ENCODE results near the gene SLC38A10. TPM values are rescaled to one million over a fixed set of nuclear protein-coding genes. Genes with fewer than 3 reads are reported as not detected.

SLC38A10 gene
- polyA plus RNA-seq, 1 donor from 2014 or later: 37.4 TPM

GRCh38 chr17:81302861-81303333 is 7.8 kb upstream of the SLC38A10 start:
- H3K9me2 ChIP-seq (ENCODE audit: insufficient read depth, low read length): no peaks in the 10 kb centered on the region
- no peaks in the 10 kb centered on the region for H3K79me2 ChIP-seq (replicated peaks; ENCODE audit: insufficient read depth, low read length)
- no peak overlapping the region for H3K9ac ChIP-seq (ENCODE audit: low read length)
- no peak overlapping the region for H3K27ac ChIP-seq (ENCODE audit: low read length)
- H3K27me3 ChIP-seq (ENCODE audit: insufficient read depth, low read depth, low read length): no peaks in the 10 kb centered on the region
- H3K9me3 ChIP-seq (ENCODE audit: low read length): no peaks in the 10 kb centered on the region
- no peak overlapping the region for H3K4me2 ChIP-seq (ENCODE audit: low read length)
- no peak overlapping the region for H3K4me3 ChIP-seq (ENCODE audit: low read length)
- H4K20me1 ChIP-seq (ENCODE audit: insufficient read depth): no peaks in the 10 kb centered on the region
- no peaks in the 10 kb centered on the region for H3F3A ChIP-seq (ENCODE audit: insufficient read depth, low read length, poor library complexity, severe bottlenecking)
- TF ChIP-seq, protein P1, sequence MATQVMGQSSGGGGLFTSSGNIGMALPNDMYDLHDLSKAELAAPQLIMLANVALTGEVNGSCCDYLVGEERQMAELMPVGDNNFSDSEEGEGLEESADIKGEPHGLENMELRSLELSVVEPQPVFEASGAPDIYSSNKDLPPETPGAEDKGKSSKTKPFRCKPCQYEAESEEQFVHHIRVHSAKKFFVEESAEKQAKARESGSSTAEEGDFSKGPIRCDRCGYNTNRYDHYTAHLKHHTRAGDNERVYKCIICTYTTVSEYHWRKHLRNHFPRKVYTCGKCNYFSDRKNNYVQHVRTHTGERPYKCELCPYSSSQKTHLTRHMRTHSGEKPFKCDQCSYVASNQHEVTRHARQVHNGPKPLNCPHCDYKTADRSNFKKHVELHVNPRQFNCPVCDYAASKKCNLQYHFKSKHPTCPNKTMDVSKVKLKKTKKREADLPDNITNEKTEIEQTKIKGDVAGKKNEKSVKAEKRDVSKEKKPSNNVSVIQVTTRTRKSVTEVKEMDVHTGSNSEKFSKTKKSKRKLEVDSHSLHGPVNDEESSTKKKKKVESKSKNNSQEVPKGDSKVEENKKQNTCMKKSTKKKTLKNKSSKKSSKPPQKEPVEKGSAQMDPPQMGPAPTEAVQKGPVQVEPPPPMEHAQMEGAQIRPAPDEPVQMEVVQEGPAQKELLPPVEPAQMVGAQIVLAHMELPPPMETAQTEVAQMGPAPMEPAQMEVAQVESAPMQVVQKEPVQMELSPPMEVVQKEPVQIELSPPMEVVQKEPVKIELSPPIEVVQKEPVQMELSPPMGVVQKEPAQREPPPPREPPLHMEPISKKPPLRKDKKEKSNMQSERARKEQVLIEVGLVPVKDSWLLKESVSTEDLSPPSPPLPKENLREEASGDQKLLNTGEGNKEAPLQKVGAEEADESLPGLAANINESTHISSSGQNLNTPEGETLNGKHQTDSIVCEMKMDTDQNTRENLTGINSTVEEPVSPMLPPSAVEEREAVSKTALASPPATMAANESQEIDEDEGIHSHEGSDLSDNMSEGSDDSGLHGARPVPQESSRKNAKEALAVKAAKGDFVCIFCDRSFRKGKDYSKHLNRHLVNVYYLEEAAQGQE (IDR thresholded peaks at IDR 0.05; ENCODE audit: borderline replicate concordance): no peak
- TF ChIP-seq POLR2AphosphoS5 (IDR thresholded peaks at IDR 0.05): no peak
- no peak for TF ChIP-seq RAD21 (conservative IDR thresholded peaks at IDR 0.05)
- no peak for TF ChIP-seq SMC3 (conservative IDR thresholded peaks at IDR 0.05; ENCODE audit: poor library complexity)
- no peak for TF ChIP-seq EP300 (conservative IDR thresholded peaks at IDR 0.05; ENCODE audit: poor library complexity, severe bottlenecking)
- TF ChIP-seq MXI1 (conservative IDR thresholded peaks at IDR 0.05; ENCODE audit: poor library complexity, severe bottlenecking): no peak
- H3K36me3 ChIP-seq (ENCODE audit: insufficient read depth, low read length): no peaks in the 10 kb centered on the region
- H2AFZ ChIP-seq (ENCODE audit: low read depth, low read length): no peak overlapping the region

DNA sequence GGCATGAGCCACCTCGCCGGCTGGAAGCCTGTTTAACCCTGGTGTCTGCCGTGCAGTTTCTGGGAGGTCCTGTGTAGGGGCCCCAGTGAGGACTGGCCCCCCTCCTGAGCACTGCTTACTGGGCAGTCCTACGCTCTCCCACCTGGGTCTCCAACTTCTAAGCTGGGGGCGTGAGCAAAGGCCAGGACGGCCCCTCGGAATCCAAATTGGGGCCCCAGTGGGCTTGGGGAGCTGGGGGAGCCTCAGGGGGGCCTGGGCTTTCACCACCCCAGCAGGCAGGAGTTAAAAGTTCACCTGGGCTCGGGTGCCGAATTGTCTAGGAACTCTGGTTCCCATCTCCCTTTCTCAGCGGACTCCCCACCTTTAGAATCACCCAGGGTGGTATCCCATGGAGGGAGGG is 7.2 kb upstream of the SLC38A10 start:
- Histone ChIP-seq H2AFZ (ENCODE audit: low read depth, low read length) (no peak overlapping the region), H3K9me3 (ENCODE audit: low read length) (no peaks in the 10 kb centered on the region), H3K9ac (ENCODE audit: low read length) (no peak overlapping the region), H3K4me2 (ENCODE audit: low read length) (no peak overlapping the region), H3F3A (ENCODE audit: insufficient read depth, low read length, poor library complexity, severe bottlenecking) (no peaks in the 10 kb centered on the region), H3K4me3 (ENCODE audit: low read length) (no peak overlapping the region), H3K36me3 (ENCODE audit: insufficient read depth, low read length) (no peaks in the 10 kb centered on the region), H3K27me3 (ENCODE audit: insufficient read depth, low read depth, low read length) (no peaks in the 10 kb centered on the region), H3K79me2 (replicated peaks; ENCODE audit: insufficient read depth, low read length) (no peaks in the 10 kb centered on the region), H4K20me1 (ENCODE audit: insufficient read depth) (no peaks in the 10 kb centered on the region), H3K27ac (ENCODE audit: low read length) (no peak overlapping the region), H3K9me2 (ENCODE audit: insufficient read depth, low read length) (no peaks in the 10 kb centered on the region)
- TF ChIP-seq POLR2AphosphoS5 (IDR thresholded peaks at IDR 0.05): no peak
- TF ChIP-seq, protein P2, sequence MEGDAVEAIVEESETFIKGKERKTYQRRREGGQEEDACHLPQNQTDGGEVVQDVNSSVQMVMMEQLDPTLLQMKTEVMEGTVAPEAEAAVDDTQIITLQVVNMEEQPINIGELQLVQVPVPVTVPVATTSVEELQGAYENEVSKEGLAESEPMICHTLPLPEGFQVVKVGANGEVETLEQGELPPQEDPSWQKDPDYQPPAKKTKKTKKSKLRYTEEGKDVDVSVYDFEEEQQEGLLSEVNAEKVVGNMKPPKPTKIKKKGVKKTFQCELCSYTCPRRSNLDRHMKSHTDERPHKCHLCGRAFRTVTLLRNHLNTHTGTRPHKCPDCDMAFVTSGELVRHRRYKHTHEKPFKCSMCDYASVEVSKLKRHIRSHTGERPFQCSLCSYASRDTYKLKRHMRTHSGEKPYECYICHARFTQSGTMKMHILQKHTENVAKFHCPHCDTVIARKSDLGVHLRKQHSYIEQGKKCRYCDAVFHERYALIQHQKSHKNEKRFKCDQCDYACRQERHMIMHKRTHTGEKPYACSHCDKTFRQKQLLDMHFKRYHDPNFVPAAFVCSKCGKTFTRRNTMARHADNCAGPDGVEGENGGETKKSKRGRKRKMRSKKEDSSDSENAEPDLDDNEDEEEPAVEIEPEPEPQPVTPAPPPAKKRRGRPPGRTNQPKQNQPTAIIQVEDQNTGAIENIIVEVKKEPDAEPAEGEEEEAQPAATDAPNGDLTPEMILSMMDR (IDR thresholded peaks at IDR 0.05; ENCODE audit: poor library complexity, severe bottlenecking): no peak
- TF ChIP-seq EZH2 (IDR thresholded peaks at IDR 0.05; ENCODE audit: borderline replicate concordance, insufficient read depth, low read length, poor library complexity, severe bottlenecking): no peak
- TF ChIP-seq RAD21 (conservative IDR thresholded peaks at IDR 0.05): no peak
- TF ChIP-seq SMC3 (conservative IDR thresholded peaks at IDR 0.05; ENCODE audit: poor library complexity): no peak
- TF ChIP-seq MXI1 (conservative IDR thresholded peaks at IDR 0.05; ENCODE audit: poor library complexity, severe bottlenecking): no peak
- TF ChIP-seq, protein P1 (IDR thresholded peaks at IDR 0.05; ENCODE audit: borderline replicate concordance): no peak
- no peak for TF ChIP-seq EP300 (conservative IDR thresholded peaks at IDR 0.05; ENCODE audit: poor library complexity, severe bottlenecking)
- no peak for TF ChIP-seq TAF1 (IDR thresholded peaks at IDR 0.05; ENCODE audit: low read depth)
